ENCODE data around the gene PRKN. TPM values are rescaled to one million over a fixed set of nuclear protein-coding genes. Genes with fewer than 3 reads are reported as not detected.

PRKN gene
- total RNA-seq, 1 donor from 2014 or later: 1.2 TPM

- no peaks in the 10 kb centered on the region for H3K36me3 ChIP-seq (ENCODE audit: control insufficient read depth, insufficient read depth, low read length)
- H3K27me3 ChIP-seq (ENCODE audit: control insufficient read depth, insufficient read depth, low read length): no peaks in the 10 kb centered on the region
- no peak for DNase-seq (ENCODE audit: low read depth)
- H3K4me3 ChIP-seq (ENCODE audit: low read depth, low read length): no peak overlapping the region
- TF ChIP-seq, protein P1, sequence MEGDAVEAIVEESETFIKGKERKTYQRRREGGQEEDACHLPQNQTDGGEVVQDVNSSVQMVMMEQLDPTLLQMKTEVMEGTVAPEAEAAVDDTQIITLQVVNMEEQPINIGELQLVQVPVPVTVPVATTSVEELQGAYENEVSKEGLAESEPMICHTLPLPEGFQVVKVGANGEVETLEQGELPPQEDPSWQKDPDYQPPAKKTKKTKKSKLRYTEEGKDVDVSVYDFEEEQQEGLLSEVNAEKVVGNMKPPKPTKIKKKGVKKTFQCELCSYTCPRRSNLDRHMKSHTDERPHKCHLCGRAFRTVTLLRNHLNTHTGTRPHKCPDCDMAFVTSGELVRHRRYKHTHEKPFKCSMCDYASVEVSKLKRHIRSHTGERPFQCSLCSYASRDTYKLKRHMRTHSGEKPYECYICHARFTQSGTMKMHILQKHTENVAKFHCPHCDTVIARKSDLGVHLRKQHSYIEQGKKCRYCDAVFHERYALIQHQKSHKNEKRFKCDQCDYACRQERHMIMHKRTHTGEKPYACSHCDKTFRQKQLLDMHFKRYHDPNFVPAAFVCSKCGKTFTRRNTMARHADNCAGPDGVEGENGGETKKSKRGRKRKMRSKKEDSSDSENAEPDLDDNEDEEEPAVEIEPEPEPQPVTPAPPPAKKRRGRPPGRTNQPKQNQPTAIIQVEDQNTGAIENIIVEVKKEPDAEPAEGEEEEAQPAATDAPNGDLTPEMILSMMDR (IDR thresholded peaks at IDR 0.05; ENCODE audit: insufficient read depth, low read length, poor library complexity, severe bottlenecking): no peak
Observed at GRCh38 chr6:162704001-162704400, 23.6 kb downstream of the PRKN start.

GRCh38 chr6:162702446-162702845, 25.1 kb downstream of the PRKN start:
- Histone ChIP-seq H3K36me3 (ENCODE audit: control insufficient read depth, insufficient read depth, low read length) (no peaks in the 10 kb centered on the region), H3K4me3 (ENCODE audit: low read depth, low read length) (no peak overlapping the region), H3K27me3 (ENCODE audit: control insufficient read depth, insufficient read depth, low read length) (no peaks in the 10 kb centered on the region)
- TF ChIP-seq, protein P1 (IDR thresholded peaks at IDR 0.05; ENCODE audit: insufficient read depth, low read length, poor library complexity, severe bottlenecking): no peak
- no peak for DNase-seq (ENCODE audit: low read depth)

GRCh38 chr6:162701551-162701950, 26.0 kb downstream of the PRKN start:
- Histone ChIP-seq H3K36me3 (ENCODE audit: control insufficient read depth, insufficient read depth, low read length) (no peaks in the 10 kb centered on the region), H3K4me3 (ENCODE audit: low read depth, low read length) (no peak overlapping the region), H3K27me3 (ENCODE audit: control insufficient read depth, insufficient read depth, low read length) (no peaks in the 10 kb centered on the region)
- no peak for DNase-seq (ENCODE audit: low read depth)
- TF ChIP-seq, protein P1 (IDR thresholded peaks at IDR 0.05; ENCODE audit: insufficient read depth, low read length, poor library complexity, severe bottlenecking): no peak

- no peak overlapping the region for H3K4me3 ChIP-seq (ENCODE audit: low read depth, low read length)
- DNase-seq (ENCODE audit: low read depth): no peak
- H3K27me3 ChIP-seq (ENCODE audit: control insufficient read depth, insufficient read depth, low read length): no peaks in the 10 kb centered on the region
- no peaks in the 10 kb centered on the region for H3K36me3 ChIP-seq (ENCODE audit: control insufficient read depth, insufficient read depth, low read length)
- TF ChIP-seq, protein P1 (IDR thresholded peaks at IDR 0.05; ENCODE audit: insufficient read depth, low read length, poor library complexity, severe bottlenecking): no peak
Observed at GRCh38 chr6:162700966-162701365, 26.6 kb downstream of the PRKN start.

GRCh38 chr6:162699961-162700360, 27.6 kb downstream of the PRKN start:
- no peak for DNase-seq (ENCODE audit: low read depth)
- Histone ChIP-seq H3K36me3 (ENCODE audit: control insufficient read depth, insufficient read depth, low read length) (no peaks in the 10 kb centered on the region), H3K4me3 (ENCODE audit: low read depth, low read length) (no peak overlapping the region), H3K27me3 (ENCODE audit: control insufficient read depth, insufficient read depth, low read length) (no peaks in the 10 kb centered on the region)
- TF ChIP-seq, protein P1 (IDR thresholded peaks at IDR 0.05; ENCODE audit: insufficient read depth, low read length, poor library complexity, severe bottlenecking): no peak

- Histone ChIP-seq H3K27me3 (ENCODE audit: control insufficient read depth, insufficient read depth, low read length) (no peaks in the 10 kb centered on the region), H3K36me3 (ENCODE audit: control insufficient read depth, insufficient read depth, low read length) (no peaks in the 10 kb centered on the region), H3K4me3 (ENCODE audit: low read depth, low read length) (no peak overlapping the region)
- TF ChIP-seq, protein P1 (IDR thresholded peaks at IDR 0.05; ENCODE audit: insufficient read depth, low read length, poor library complexity, severe bottlenecking): no peak
- no peak for DNase-seq (ENCODE audit: low read depth)
Observed at GRCh38 chr6:162698440-162698839, 29.1 kb downstream of the PRKN start.

Data from kidney epithelial cell (primary cell).